Mesenchymal stem cell (in vitro differentiated cells and primary cell): ENCODE results near the gene PAPLN.

Source experiments
- DNase-seq: peaks from one replicate; pipeline ENCODE4 v3.0.0-alpha.2; 2013
- H2AFZ ChIP-seq: one replicate; pipeline ENCODE4 v1.6.1; 2013; ENCODE audit warnings: low read depth, mild to moderate bottlenecking, control low read depth, inconsistent platforms, low read length, moderate library complexity
- H2AK5ac ChIP-seq: 2 replicates; pipeline ENCODE4 v1.6.1; 2013; ENCODE audit warnings: low read length, moderate library complexity, mild to moderate bottlenecking, inconsistent platforms; ENCODE audit not compliant: severe bottlenecking
- H2BK120ac ChIP-seq: one replicate; pipeline ENCODE4 v1.6.1; 2013; ENCODE audit warnings: low read depth, mild to moderate bottlenecking, inconsistent platforms, low read length, moderate library complexity
- H2BK12ac ChIP-seq, 2 experiments: one replicate each; pipeline ENCODE4 v1.6.1; 2013; ENCODE audit warnings: inconsistent platforms in 2 of 2, low read length in 2 of 2, mild to moderate bottlenecking in 2 of 2, moderate library complexity in 2 of 2, control low read depth in 1 of 2
- H2BK15ac ChIP-seq: one replicate; pipeline ENCODE4 v1.6.1; 2013; ENCODE audit warnings: mild to moderate bottlenecking, low read depth, inconsistent platforms; ENCODE audit not compliant: poor library complexity, severe bottlenecking
- H2BK5ac ChIP-seq: 2 replicates; pipeline ENCODE4 v1.6.1; 2013; ENCODE audit warnings: low read depth, mild to moderate bottlenecking, low read length, control low read depth, inconsistent platforms; ENCODE audit not compliant: poor library complexity, severe bottlenecking
- H3K14ac ChIP-seq, 2 experiments: one replicate each; pipeline ENCODE4 v1.6.1; 2013; ENCODE audit warnings: inconsistent platforms in 2 of 2, low read length in 2 of 2, control low read depth in 1 of 2, mild to moderate bottlenecking in 1 of 2, moderate library complexity in 1 of 2
- H3K18ac ChIP-seq, 2 experiments: one replicate each; pipeline ENCODE4 v1.6.1; 2013; ENCODE audit warnings: inconsistent platforms in 2 of 2, low read length in 2 of 2, control low read depth in 1 of 2, low read depth in 1 of 2, mild to moderate bottlenecking in 1 of 2
- H3K23ac ChIP-seq, 2 experiments: one replicate each; pipeline ENCODE4 v1.6.1; 2013; ENCODE audit warnings: inconsistent platforms in 2 of 2, low read length in 2 of 2, mild to moderate bottlenecking in 2 of 2, moderate library complexity in 2 of 2, control low read depth in 1 of 2
- H3K27ac ChIP-seq: 2 replicates; pipeline ENCODE4 v1.5.1; 2013; ENCODE audit warnings: mild to moderate bottlenecking, moderate library complexity, low read length, control low read depth, inconsistent platforms; ENCODE audit not compliant: poor library complexity, severe bottlenecking
- H3K27me3 ChIP-seq, 2 experiments: 2 replicates each; pipeline versions ENCODE4 v1.6.1 to v1.7.0; 2013; ENCODE audit warnings: low read length in 2 of 2, mild to moderate bottlenecking in 2 of 2, moderate library complexity in 2 of 2, control low read depth in 1 of 2, inconsistent platforms in 1 of 2; ENCODE audit not compliant: control insufficient read depth in 1 of 2, insufficient read depth in 1 of 2
- H3K36me3 ChIP-seq, 2 experiments: 2 replicates each; pipeline versions ENCODE4 v1.6.1 to v1.7.0; 2013; ENCODE audit warnings: low read length in 2 of 2, control low read depth in 1 of 2, inconsistent platforms in 1 of 2, low read depth in 1 of 2, mild to moderate bottlenecking in 1 of 2; ENCODE audit not compliant: insufficient read depth in 2 of 2, control insufficient read depth in 1 of 2
- H3K4ac ChIP-seq, 2 experiments: one replicate each; pipeline ENCODE4 v1.6.1; 2013; ENCODE audit warnings: inconsistent platforms in 2 of 2, low read length in 2 of 2, mild to moderate bottlenecking in 2 of 2, moderate library complexity in 2 of 2, control low read depth in 1 of 2, low read depth in 1 of 2
- H3K4me1 ChIP-seq: 2 replicates; pipeline ENCODE4 v1.6.1; 2013; ENCODE audit warnings: low read depth, low read length, control low read depth; ENCODE audit not compliant: control insufficient read depth, insufficient read depth
- H3K4me2 ChIP-seq: 2 replicates; pipeline ENCODE4 v1.6.1; 2013; ENCODE audit warnings: low read length, mild to moderate bottlenecking, inconsistent platforms; ENCODE audit not compliant: poor library complexity, severe bottlenecking
- H3K4me3 ChIP-seq, 2 experiments: 2 replicates each; pipeline versions ENCODE4 v1.5.1 to v1.7.0; 2013; ENCODE audit warnings: low read length in 2 of 2, mild to moderate bottlenecking in 2 of 2, control low read depth in 1 of 2, low read depth in 1 of 2; ENCODE audit not compliant: insufficient read depth in 1 of 2
- H3K79me1 ChIP-seq: replicated peaks from 2 replicates; pipeline ENCODE4 v1.6.1; 2013; ENCODE audit warnings: mild to moderate bottlenecking, control low read depth, low read length, inconsistent platforms; ENCODE audit not compliant: poor library complexity, severe bottlenecking
- H3K9ac ChIP-seq: 2 replicates; pipeline ENCODE4 v1.7.0; 2013; ENCODE audit warnings: mild to moderate bottlenecking, low read length, moderate library complexity
- H3K9me3 ChIP-seq: 2 replicates; pipeline ENCODE4 v1.7.0; 2013; ENCODE audit warnings: mild to moderate bottlenecking, low read length; ENCODE audit not compliant: control insufficient read depth
- H4K8ac ChIP-seq: one replicate; pipeline ENCODE4 v1.6.1; 2013; ENCODE audit warnings: inconsistent platforms, mild to moderate bottlenecking, low read length, moderate library complexity
- H4K91ac ChIP-seq: one replicate; pipeline ENCODE4 v1.6.1; 2013; ENCODE audit warnings: mild to moderate bottlenecking, low read length, inconsistent platforms
- WGBS: methylation state at CpG from one replicate; pipeline ENCODE4 v1.1.7; 2013; ENCODE audit warnings: mixed read lengths; 5-methylcytosine and 5-hydroxymethylcytosine counted together

PAPLN gene

DNA sequence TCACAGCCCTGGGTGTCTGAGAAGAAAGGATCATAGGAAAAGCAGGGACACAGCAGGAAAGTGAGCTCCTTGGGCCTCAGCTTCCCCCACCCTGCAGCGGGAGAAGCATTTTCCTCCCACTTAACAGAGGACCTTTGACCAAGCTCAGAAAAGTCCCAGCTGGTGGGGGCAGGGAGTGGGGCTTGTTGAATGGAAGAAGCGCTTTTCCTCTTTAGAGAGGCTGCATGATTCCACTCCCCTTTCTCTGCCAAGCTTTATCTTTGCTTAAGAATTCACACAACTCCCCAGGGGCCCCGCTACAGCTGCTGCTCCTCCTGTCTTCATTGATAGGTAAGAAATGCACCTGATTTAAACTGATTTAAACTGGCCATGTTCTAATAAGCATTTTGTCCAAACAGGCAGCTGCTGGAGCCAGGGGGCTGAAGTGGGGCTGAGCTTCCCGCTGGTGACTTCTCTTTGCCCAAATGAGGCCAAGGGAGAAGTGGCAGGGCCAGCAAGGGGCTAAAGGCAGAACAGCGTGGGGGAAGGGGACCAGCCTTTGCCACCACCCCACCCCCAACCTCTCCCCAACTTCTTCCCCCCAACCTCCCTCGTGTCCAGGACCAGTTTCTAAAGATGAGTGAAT, 1.7 kb upstream of the PAPLN start:
- peaks cover 0 to 2% of the 10 kb centered on the region in 2 experiments for H3K36me3 ChIP-seq
- H3K9ac ChIP-seq: no peak overlapping the region
- H3K27me3 ChIP-seq: peaks cover 30 to 71% of the 10 kb centered on the region in 2 experiments
- WGBS: 9% methylated on average over 4 of the region's 6 CpGs
- no peak overlapping the region for H3K4me3 ChIP-seq
- H3K18ac ChIP-seq: peak overlapping the region in 1 of 2 experiments; percentile 54
- H2BK5ac ChIP-seq: peak overlapping the region; percentile 5
- H3K23ac ChIP-seq: no peak overlapping the region
- H3K4ac ChIP-seq: peak overlapping the region in 1 of 2 experiments; percentile 19
- peak; percentile 61 for DNase-seq
- peak overlapping the region; percentile 1 for H2AK5ac ChIP-seq
- H2BK12ac ChIP-seq: peak overlapping the region in 1 of 2 experiments; percentile 39
- no peak overlapping the region for H3K14ac ChIP-seq
- H3K4me1 ChIP-seq: peaks cover 60% of the 10 kb centered on the region
- peak overlapping the region; percentile 24 for H3K4me2 ChIP-seq
- H3K27ac ChIP-seq: peak overlapping the region; percentile 11
- no peak overlapping the region for H2AFZ ChIP-seq
- no peaks in the 10 kb centered on the region for H3K9me3 ChIP-seq
- no peak overlapping the region for H4K8ac ChIP-seq
- H2BK120ac ChIP-seq: no peak overlapping the region
- no peak overlapping the region for H2BK15ac ChIP-seq
- no peak overlapping the region for H4K91ac ChIP-seq
- H3K79me1 ChIP-seq: peaks cover 3% of the 10 kb centered on the region

GRCh38 chr14:73236157-73236556, 1.1 kb upstream of the PAPLN start:
- no peak overlapping the region for H2BK15ac ChIP-seq
- H3K4me1 ChIP-seq: peaks cover 65% of the 10 kb centered on the region
- H4K91ac ChIP-seq: peak overlapping the region; percentile 84
- no peak overlapping the region for H3K4me3 ChIP-seq
- H3K27ac ChIP-seq: no peak overlapping the region
- H2AFZ ChIP-seq: no peak overlapping the region
- peaks cover 0 to 6% of the 10 kb centered on the region in 2 experiments for H3K36me3 ChIP-seq
- DNase-seq: no peak
- no peak overlapping the region for H3K4ac ChIP-seq
- peak overlapping the region in 1 of 2 experiments; percentile 22 for H3K18ac ChIP-seq
- no peak overlapping the region for H3K9ac ChIP-seq
- peaks cover 3% of the 10 kb centered on the region for H3K79me1 ChIP-seq
- H4K8ac ChIP-seq: no peak overlapping the region
- peak overlapping the region in 1 of 2 experiments; percentile 42 for H2BK12ac ChIP-seq
- no peaks in the 10 kb centered on the region for H3K9me3 ChIP-seq
- peaks cover 30 to 75% of the 10 kb centered on the region in 2 experiments for H3K27me3 ChIP-seq
- H2AK5ac ChIP-seq: peak overlapping the region; percentile 1
- H2BK120ac ChIP-seq: no peak overlapping the region
- H3K4me2 ChIP-seq: no peak overlapping the region
- H3K23ac ChIP-seq: no peak overlapping the region
- no peak overlapping the region for H3K14ac ChIP-seq
- 36% methylated on average over 11 of the region's 11 CpGs for WGBS
- no peak overlapping the region for H2BK5ac ChIP-seq

GRCh38 chr14:73236752-73237218, 521 bp upstream of the PAPLN start:
- H3K36me3 ChIP-seq: peaks cover 0 to 8% of the 10 kb centered on the region in 2 experiments
- no peak overlapping the region for H2AFZ ChIP-seq
- H3K27ac ChIP-seq: no peak overlapping the region
- no peak overlapping the region for H3K14ac ChIP-seq
- 21% methylated on average over 7 of the region's 7 CpGs for WGBS
- H4K8ac ChIP-seq: no peak overlapping the region
- peak overlapping the region; percentile 53 for H4K91ac ChIP-seq
- H3K4me1 ChIP-seq: peaks cover 69% of the 10 kb centered on the region
- DNase-seq: no peak
- no peak overlapping the region for H3K4me3 ChIP-seq
- H3K9me3 ChIP-seq: no peaks in the 10 kb centered on the region
- no peak overlapping the region for H3K9ac ChIP-seq
- peak overlapping the region; percentile 90 for H3K4me2 ChIP-seq
- H2BK5ac ChIP-seq: no peak overlapping the region
- H3K18ac ChIP-seq: no peak overlapping the region
- H2BK120ac ChIP-seq: no peak overlapping the region
- H3K4ac ChIP-seq: no peak overlapping the region
- H3K23ac ChIP-seq: peak overlapping the region in 1 of 2 experiments; percentile 23
- H3K27me3 ChIP-seq: peaks cover 30 to 73% of the 10 kb centered on the region in 2 experiments
- H2AK5ac ChIP-seq: peak overlapping the region; percentile 67
- H2BK12ac ChIP-seq: peak overlapping the region in 1 of 2 experiments; percentile 54
- H2BK15ac ChIP-seq: no peak overlapping the region
- peaks cover 3% of the 10 kb centered on the region for H3K79me1 ChIP-seq

DNA sequence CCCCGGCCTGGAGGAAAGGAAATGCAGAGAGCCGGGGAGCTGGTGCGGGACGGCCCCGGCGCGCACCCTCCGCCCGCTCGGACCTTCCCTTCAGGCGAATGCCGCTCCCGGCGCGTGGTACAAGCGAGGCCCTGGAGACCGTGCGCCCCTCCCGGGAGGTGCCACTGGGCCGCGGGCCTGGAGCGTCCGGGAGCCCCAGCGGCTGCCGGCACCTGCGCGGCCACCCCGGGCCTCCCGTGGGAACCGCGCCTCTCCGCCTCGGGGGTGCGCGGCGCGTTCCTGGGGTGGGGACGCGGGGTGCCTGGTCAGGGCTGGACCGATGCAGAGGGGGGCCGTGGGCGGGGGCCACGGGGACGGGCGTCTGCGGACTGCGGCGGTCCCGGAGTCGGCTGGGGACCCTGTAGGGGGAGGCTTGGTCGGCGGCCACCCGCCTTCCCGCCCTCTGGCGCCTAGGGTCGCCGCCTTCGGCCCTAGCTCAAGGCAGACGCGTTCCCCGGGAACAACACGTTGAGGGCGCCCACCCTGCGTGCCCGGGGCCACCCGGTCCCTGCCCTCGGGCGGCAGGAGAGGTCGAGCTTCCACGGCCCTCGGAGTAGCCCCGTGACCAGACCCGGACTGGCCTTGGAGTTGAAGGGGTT, 599 bp downstream of the PAPLN start:
- peak overlapping the region in 1 of 2 experiments; percentile 76 for H2BK12ac ChIP-seq
- peak overlapping the region in 1 of 2 experiments; percentile 84 for H3K23ac ChIP-seq
- H4K91ac ChIP-seq: peak overlapping the region; percentile 18
- H2BK15ac ChIP-seq: peak overlapping the region; percentile 82
- peak overlapping the region; percentile 42 for H2AK5ac ChIP-seq
- H3K27ac ChIP-seq: peak overlapping the region; percentile 85
- H3K9me3 ChIP-seq: no peaks in the 10 kb centered on the region
- H3K14ac ChIP-seq: peak overlapping the region in 1 of 2 experiments; percentile 91
- peak overlapping the region; percentile 92 for H4K8ac ChIP-seq
- peaks cover 65% of the 10 kb centered on the region for H3K4me1 ChIP-seq
- peak overlapping the region; percentile 45 to 69 for H3K4me3 ChIP-seq
- peaks cover 0 to 10% of the 10 kb centered on the region in 2 experiments for H3K36me3 ChIP-seq
- H2AFZ ChIP-seq: peak overlapping the region; percentile 51
- no peak overlapping the region for H2BK120ac ChIP-seq
- no peak for DNase-seq
- peak overlapping the region in 1 of 2 experiments; percentile 49 for H3K4ac ChIP-seq
- peaks cover 24 to 62% of the 10 kb centered on the region in 2 experiments for H3K27me3 ChIP-seq
- peak overlapping the region; percentile 90 for H3K4me2 ChIP-seq
- H3K18ac ChIP-seq: peak overlapping the region; percentile 38 to 69
- H3K9ac ChIP-seq: peak overlapping the region; percentile 27
- 3% methylated on average over 66 of the region's 73 CpGs for WGBS
- peaks cover 3% of the 10 kb centered on the region for H3K79me1 ChIP-seq
- peak overlapping the region; percentile 95 for H2BK5ac ChIP-seq
